Neural progenitor cell (in vitro differentiated cells): ENCODE results near the gene FMNL2. TPM values are rescaled to one million over a fixed set of nuclear protein-coding genes. Genes with fewer than 3 reads are reported as not detected.

Source experiments
- DNase-seq: peaks from one replicate; pipeline ENCODE4 v3.0.0-alpha.2; 2016; ENCODE audit warnings: low spot score
- H2AFZ ChIP-seq: fragments of 200-600 bp; sonication (generic); replicated peaks from 2 replicates; pipeline ENCODE4 v1.6.1; 2016; ENCODE audit warnings: antibody characterized with exemption
- H3F3A ChIP-seq: fragments of 200-600 bp; sonication (generic); 2 replicates; pipeline ENCODE4 v1.6.1; 2016; ENCODE audit warnings: antibody characterized with exemption, low read depth
- H3K27ac ChIP-seq: fragments of 200-600 bp; sonication (generic); 2 replicates; pipeline ENCODE4 v1.5.1; 2016; ENCODE audit warnings: mild to moderate bottlenecking
- H3K27me3 ChIP-seq: fragments of 200-600 bp; sonication (generic); 2 replicates; pipeline ENCODE4 v1.6.1; 2016; ENCODE audit warnings: mild to moderate bottlenecking, moderate library complexity
- H3K36me3 ChIP-seq: fragments of 200-600 bp; sonication (generic); 2 replicates; pipeline ENCODE4 v1.5.1; 2016
- H3K4me1 ChIP-seq: fragments of 200-600 bp; sonication (generic); 2 replicates; pipeline ENCODE4 v1.6.1; 2016; ENCODE audit warnings: mixed run types
- H3K4me2 ChIP-seq: fragments of 200-600 bp; sonication (generic); 2 replicates; pipeline ENCODE4 v1.6.1; 2016
- H3K4me3 ChIP-seq: fragments of 200-600 bp; sonication (generic); 2 replicates; pipeline ENCODE4 v1.5.1; 2016
- H3K79me2 ChIP-seq: fragments of 200-600 bp; sonication (generic); 2 replicates; pipeline ENCODE4 v1.6.1; 2016; ENCODE audit warnings: low read depth
- H3K9ac ChIP-seq: fragments of 200-600 bp; sonication (generic); 2 replicates; pipeline ENCODE4 v1.6.1; 2016
- H3K9me3 ChIP-seq: fragments of 200-600 bp; sonication (generic); 2 replicates; pipeline ENCODE4 v1.5.1; 2016; ENCODE audit warnings: low read depth
- H4K20me1 ChIP-seq: fragments of 200-600 bp; sonication (generic); 2 replicates; pipeline ENCODE4 v1.6.1; 2016; ENCODE audit warnings: low read depth
- H3K27ac Mint-ChIP-seq: 3 replicates; pipeline ENCODE4 v1.8.0; 2021; ENCODE audit warnings: mixed read lengths
- H3K27me3 Mint-ChIP-seq: 2 replicates; pipeline ENCODE4 v1.8.0; 2022; ENCODE audit warnings: low read depth, mild to moderate bottlenecking, inconsistent platforms, moderate library complexity, mixed read lengths; ENCODE audit not compliant: insufficient read depth
- H3K36me3 Mint-ChIP-seq: 3 replicates; pipeline ENCODE4 v1.8.0; 2021; ENCODE audit warnings: mixed read lengths
- H3K4me1 Mint-ChIP-seq: 3 replicates; pipeline ENCODE4 v1.8.0; 2021; ENCODE audit warnings: mixed read lengths
- H3K4me3 Mint-ChIP-seq: 3 replicates; pipeline ENCODE4 v1.8.0; 2021; ENCODE audit warnings: mild to moderate bottlenecking, moderate library complexity, mixed read lengths
- H3K9me3 Mint-ChIP-seq: 3 replicates; pipeline ENCODE4 v1.8.0; 2020; ENCODE audit warnings: mixed read lengths
- CTCF ChIP-seq: fragments of 200-600 bp; sonication (generic); IDR thresholded peaks from 2 replicates; pipeline ENCODE4 v1.5.1; 2017; ENCODE audit warnings: antibody characterized with exemption, mild to moderate bottlenecking
- EZH2 ChIP-seq: fragments of 200-600 bp; sonication (generic); IDR thresholded peaks from 2 replicates; pipeline ENCODE4 v1.6.1; 2017; ENCODE audit warnings: antibody characterized with exemption, mild to moderate bottlenecking, moderate library complexity
- EZH2phosphoT487 ChIP-seq: fragments of 200-600 bp; sonication (generic); IDR thresholded peaks from 2 replicates; pipeline ENCODE4 v1.6.1; 2017; ENCODE audit warnings: antibody characterized with exemption
- total RNA-seq: library from RNA; depleted of rRNA; stranded (reverse); fragments of >200 nt; gene quantifications from 2 replicates; pipeline ENCODE4 v1.2.3, GENCODE V29; 2015; ENCODE audit warnings: low replicate concordance

The FMNL2 gene
- total RNA-seq, 1 donor from 2014 or later, result 99.7 TPM

DNA sequence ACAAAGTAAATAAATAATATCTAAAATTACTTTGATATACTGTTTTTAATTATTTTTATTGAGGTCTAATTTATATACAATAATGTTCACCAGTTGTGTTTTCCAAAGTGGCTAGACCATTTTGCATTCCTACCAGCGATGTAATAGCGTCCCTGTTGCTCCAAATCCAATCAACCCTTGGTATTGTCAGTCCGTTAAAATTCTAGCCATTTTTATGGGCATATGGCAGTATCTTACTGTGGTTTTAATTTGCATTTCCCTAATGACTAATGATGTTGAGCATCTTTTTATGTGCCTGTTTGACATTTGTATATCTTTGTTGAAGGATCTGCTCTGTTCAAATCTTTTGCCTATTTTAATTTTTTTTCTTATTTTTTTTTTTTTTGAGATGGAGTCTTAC is 197.3 kb downstream of the FMNL2 start:
- Histone ChIP-seq H3K9ac (no peak overlapping the region), H3K9me3 (no peaks in the 10 kb centered on the region), H3K4me1 (peaks cover 34% of the 10 kb centered on the region), H3K4me3 (no peak overlapping the region), H4K20me1 (peaks cover 34% of the 10 kb centered on the region), H3F3A (peaks cover 12% of the 10 kb centered on the region), H3K4me2 (no peak overlapping the region), H3K36me3 (no peaks in the 10 kb centered on the region), H2AFZ (no peak overlapping the region), H3K27me3 (no peaks in the 10 kb centered on the region), H3K79me2 (peaks cover 71% of the 10 kb centered on the region), H3K27ac (no peak overlapping the region)
- peaks cover 2% of the 10 kb centered on the region for H3K9me3 Mint-ChIP-seq
- no peaks in the 10 kb centered on the region for H3K27me3 Mint-ChIP-seq
- peaks cover 5% of the 10 kb centered on the region for H3K36me3 Mint-ChIP-seq
- DNase-seq, result no peak
- no peak overlapping the region for H3K27ac Mint-ChIP-seq
- no peak overlapping the region for H3K4me3 Mint-ChIP-seq
- TF ChIP-seq EZH2phosphoT487 (no peak), EZH2 (no peak), CTCF (no peak)
- peaks cover 28% of the 10 kb centered on the region for H3K4me1 Mint-ChIP-seq

- H3K27me3 Mint-ChIP-seq, result no peaks in the 10 kb centered on the region
- H2AFZ ChIP-seq, result no peak overlapping the region
- no peak overlapping the region for H3K9ac ChIP-seq
- H3K9me3 Mint-ChIP-seq, result no peaks in the 10 kb centered on the region
- no peaks in the 10 kb centered on the region for H3K9me3 ChIP-seq
- no peaks in the 10 kb centered on the region for H3K27me3 ChIP-seq
- no peak for TF ChIP-seq CTCF
- no peak for TF ChIP-seq EZH2phosphoT487
- TF ChIP-seq EZH2, result no peak
- H3K4me3 Mint-ChIP-seq, result no peak overlapping the region
- DNase-seq, result no peak
- no peak overlapping the region for H3K4me2 ChIP-seq
- peaks cover 3% of the 10 kb centered on the region for H3K36me3 Mint-ChIP-seq
- peak overlapping the region; percentile 1 for H3K27ac Mint-ChIP-seq
- H3K4me3 ChIP-seq, result no peak overlapping the region
- H3K4me1 Mint-ChIP-seq, result peaks cover 26% of the 10 kb centered on the region
- peaks cover 70% of the 10 kb centered on the region for H3K79me2 ChIP-seq
- H3F3A ChIP-seq, result peaks cover 1% of the 10 kb centered on the region
- H3K4me1 ChIP-seq, result peaks cover 16% of the 10 kb centered on the region
- H4K20me1 ChIP-seq, result peaks cover 26% of the 10 kb centered on the region
- no peaks in the 10 kb centered on the region for H3K36me3 ChIP-seq
- H3K27ac ChIP-seq, result no peak overlapping the region
Measured at GRCh38 chr2:152534460-152535135, 199.6 kb downstream of the FMNL2 start.

GRCh38 chr2:152537081-152537651 is 202.2 kb downstream of the FMNL2 start:
- H3K9me3 ChIP-seq, result no peaks in the 10 kb centered on the region
- no peaks in the 10 kb centered on the region for H3K36me3 ChIP-seq
- no peak overlapping the region for H2AFZ ChIP-seq
- Mint-ChIP-seq H3K27ac (no peak overlapping the region), H3K9me3 (no peaks in the 10 kb centered on the region), H3K4me3 (no peak overlapping the region), H3K27me3 (peaks cover 2% of the 10 kb centered on the region), H3K4me1 (peaks cover 29% of the 10 kb centered on the region), H3K36me3 (no peaks in the 10 kb centered on the region)
- H4K20me1 ChIP-seq, result peaks cover 36% of the 10 kb centered on the region
- H3K4me1 ChIP-seq, result peaks cover 3% of the 10 kb centered on the region
- H3K27ac ChIP-seq, result no peak overlapping the region
- peaks cover 1% of the 10 kb centered on the region for H3F3A ChIP-seq
- H3K9ac ChIP-seq, result no peak overlapping the region
- H3K27me3 ChIP-seq, result no peaks in the 10 kb centered on the region
- H3K79me2 ChIP-seq, result peaks cover 58% of the 10 kb centered on the region
- H3K4me3 ChIP-seq, result no peak overlapping the region
- no peak for DNase-seq
- TF ChIP-seq EZH2 (no peak), CTCF (no peak), EZH2phosphoT487 (no peak)
- no peak overlapping the region for H3K4me2 ChIP-seq
